Activated CD8-positive, alpha-beta memory T cell treated with anti-CD3 and anti-CD28 coated beads, Interleukin-2, amount 50 U/mL, for 4 hours (primary cell): ENCODE data around the gene TRIM39.
"Not testable (repeated sequence)": the region's sequence is repeated elsewhere in the genome, so short reads cannot be mapped to it uniquely, and the experiment has no call there.

ENCODE experiments used
- DNase-seq: peaks from one replicate; pipeline ENCODE4 v3.0.0-alpha.2; 2020

TRIM39 gene

DNA sequence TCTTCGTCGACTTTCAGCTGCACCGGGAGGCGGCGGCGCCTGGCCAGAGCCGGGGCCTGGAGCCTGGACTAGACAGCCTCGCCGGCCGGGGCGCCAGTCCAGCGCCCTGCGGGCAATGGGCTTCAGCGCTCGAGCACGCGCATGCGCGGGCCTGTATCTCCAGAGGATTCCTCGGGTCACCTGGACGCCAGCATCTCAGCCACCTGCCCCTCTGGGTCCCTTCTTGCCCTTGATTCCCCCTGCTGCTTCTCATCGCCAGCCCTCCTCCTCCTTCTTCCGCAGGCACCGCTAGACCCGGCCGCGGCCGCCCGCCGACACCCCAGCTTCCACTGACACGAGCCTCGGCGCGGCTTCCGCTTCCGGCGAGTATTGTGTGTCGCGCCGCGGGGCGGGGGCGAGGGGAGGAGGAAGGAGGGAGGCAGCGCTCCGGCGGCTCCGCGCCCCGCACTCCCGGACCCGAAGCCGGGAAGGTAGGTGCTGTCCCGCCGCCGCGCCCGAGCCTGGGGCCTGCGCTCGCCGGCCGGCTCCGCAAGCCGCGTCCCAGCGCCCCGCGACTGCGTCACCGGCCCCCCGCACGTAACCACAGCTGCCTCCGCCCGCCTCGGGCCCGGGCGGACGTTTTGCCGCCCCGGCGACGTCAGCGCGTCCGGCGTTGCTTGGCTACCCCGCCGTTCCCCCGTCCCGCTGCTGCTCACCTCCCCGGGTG lies at the start of gene TRIM39:
Gene TRIM39, plus strand, starts transcription at position 402 of the 706 bp plus-strand sequence. CDS start 2,391 bp downstream, outside the sequence.
- DNase-seq: peak; percentile 88

DNA sequence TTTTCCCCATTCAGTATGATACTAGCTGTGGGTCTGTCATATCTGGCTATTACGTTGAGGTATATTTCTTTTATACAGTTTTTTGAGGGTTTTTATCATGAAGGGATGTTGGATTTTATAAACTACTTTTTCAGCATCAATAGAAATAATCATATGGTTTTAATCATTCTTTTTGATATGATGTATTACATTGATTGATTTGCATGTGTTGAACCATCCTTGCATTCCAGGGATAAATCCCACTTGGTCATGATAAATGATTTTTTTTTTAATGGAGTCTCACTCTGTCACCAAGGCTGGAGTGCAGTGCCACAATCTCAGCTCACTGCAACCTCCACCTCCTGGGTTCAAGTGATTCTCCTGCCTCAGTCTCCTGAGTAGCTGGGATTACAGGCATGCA lies 45.7 kb upstream of the TRIM39 start:
- not testable (repeated sequence) for DNase-seq

GRCh38 chr6:30282522-30282921 lies 44.2 kb upstream of the TRIM39 start:
- no peak for DNase-seq

- no peak for DNase-seq
Measured at GRCh38 chr6:30283761-30284160, 43.0 kb upstream of the TRIM39 start.

DNA sequence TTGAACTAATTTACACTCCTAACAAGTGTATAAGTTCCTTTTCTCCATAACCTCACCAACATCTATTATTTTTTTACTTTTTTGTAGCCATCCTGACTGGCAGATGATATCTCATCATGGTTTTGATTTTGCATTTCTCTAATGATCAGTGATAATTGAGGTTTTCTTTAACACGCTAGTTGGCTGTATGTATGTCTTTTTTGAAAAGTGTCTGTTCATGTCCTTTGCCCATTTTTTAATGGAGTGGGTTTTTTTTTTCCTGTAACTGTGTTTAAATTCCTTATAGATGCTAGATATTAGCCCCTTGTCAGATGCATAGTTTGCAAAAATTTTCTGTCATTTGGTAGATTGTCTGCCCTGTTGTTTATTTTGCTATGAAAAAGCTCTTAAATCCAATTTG lies 39.6 kb upstream of the TRIM39 start:
- no peak for DNase-seq

DNA sequence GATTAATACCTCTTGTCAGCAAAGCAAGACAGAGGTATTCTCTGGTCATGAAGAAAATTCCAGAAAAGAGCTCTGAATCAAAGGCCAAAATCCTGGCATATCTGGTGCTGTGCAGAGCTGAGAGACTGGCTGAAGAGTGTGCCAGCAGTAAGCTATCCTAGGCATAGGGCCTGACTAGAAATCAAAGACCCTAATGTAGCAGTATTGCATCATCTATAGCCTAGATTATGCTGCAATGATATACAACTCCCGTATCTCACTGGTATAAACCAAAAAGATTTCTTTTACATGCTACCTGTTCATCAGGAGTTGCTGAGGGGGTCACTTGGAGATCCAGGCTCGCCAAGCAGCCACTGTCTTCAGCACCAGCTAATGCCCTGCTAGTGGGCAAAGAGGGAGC lies 30.9 kb upstream of the TRIM39 start:
- DNase-seq: no peak

DNA sequence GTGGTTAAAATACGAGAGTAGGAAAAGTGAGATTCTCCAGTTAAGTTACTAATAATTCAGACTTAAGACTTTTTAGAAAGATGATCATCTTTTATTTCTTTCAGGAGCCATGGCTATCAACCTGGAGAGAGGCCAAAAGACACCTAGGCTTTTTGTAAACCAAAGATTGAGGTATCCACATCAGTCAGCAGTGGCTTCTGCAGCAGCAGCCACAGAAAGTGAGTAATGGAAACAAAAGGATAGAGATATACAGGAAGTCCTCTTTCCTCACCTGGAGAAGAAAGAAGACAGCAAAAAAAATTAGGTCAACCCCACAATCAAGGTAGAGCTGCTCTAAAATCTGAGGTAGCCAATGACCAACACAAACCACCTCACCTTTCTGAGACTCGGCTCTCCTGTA lies 22.7 kb upstream of the TRIM39 start:
- no peak for DNase-seq

GRCh38 chr6:30311101-30311500 lies 15.6 kb upstream of the TRIM39 start:
- no peak for DNase-seq

DNA sequence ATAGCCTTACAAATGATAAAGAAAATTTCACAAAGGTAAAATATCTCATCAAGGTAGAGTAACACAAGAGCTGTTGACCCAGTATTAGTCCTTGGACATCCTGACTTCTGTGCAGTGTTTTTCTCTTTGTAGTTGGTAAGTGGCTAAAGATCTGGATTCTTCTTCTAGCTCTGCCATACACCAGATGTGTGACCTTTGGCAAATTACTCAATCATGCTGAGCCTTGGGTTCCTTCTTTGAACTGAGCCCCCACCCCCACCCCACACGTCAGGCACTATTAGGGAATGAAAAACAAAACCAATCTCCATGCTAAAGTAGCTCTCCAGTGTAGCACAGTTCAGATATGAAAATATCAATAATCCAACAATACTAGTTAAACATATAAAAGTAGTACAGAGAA lies 15.1 kb upstream of the TRIM39 start:
- DNase-seq: no peak

DNA sequence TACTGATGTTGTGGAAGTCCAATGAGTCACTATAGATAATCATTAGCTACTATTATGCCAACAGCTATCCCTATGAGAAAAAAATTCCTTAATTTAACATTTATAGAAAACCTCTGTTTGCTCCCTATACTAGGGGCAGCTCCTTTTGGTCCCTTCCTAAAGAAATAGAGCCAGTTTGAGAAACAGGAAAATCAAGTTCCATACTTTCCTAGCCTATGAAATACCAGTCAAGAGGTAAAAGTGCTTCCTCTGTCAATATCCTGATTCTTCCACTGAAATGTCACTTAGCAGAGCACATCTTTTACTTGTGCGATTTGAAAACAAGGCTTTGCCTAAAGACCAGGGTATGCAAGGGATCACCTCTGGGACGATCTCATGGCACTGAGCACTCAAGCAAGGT lies 14.5 kb upstream of the TRIM39 start:
- DNase-seq: no peak

DNA sequence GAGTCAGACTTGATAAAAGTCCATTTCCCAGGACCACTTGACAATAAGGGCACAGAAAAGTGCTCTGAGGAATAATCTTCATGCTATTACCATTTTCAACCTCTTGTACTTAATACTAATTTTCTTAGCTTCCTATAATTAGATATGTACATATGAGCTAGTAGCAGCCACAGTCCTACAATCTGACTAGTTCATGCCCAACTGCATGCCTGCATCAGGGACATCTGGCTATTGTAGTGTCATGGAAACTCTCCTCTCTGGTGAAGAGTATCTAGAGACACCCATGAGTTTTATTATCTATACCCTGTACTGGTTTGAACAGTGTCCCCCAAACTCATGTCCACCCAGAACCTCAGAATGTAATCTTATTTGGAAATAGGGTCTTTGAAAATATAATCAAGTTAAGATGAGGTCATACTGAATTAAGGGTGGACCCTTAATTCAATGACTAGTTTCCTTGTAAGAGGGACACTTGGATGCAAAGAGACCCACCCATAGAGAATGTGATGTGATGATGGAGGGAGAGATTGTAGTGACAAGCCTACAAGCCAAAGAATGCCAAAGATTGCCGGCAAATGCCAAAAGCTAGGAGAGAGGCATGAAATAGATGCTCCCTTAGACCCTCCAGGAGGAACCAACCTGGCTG lies 13.9 kb upstream of the TRIM39 start:
- no peak for DNase-seq

DNA sequence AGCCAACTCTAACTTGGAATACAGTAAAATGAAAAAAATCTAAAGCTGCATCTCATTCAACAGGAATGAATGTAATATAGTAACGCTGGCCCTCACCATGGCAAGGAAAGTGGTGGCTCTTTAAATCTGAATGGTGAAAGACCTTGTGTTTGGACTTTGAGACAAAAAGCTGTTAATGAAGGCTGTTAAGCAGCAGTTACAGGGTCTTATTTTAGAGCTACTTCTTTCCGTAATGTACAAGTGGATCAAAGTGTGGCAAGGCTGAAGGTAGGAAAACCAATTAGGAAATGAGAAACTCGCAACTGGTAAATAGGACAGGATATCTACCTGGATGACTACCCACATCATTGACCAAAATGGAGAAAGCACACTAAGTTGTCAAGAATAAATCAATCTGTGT lies 11.6 kb upstream of the TRIM39 start:
- no peak for DNase-seq

DNA sequence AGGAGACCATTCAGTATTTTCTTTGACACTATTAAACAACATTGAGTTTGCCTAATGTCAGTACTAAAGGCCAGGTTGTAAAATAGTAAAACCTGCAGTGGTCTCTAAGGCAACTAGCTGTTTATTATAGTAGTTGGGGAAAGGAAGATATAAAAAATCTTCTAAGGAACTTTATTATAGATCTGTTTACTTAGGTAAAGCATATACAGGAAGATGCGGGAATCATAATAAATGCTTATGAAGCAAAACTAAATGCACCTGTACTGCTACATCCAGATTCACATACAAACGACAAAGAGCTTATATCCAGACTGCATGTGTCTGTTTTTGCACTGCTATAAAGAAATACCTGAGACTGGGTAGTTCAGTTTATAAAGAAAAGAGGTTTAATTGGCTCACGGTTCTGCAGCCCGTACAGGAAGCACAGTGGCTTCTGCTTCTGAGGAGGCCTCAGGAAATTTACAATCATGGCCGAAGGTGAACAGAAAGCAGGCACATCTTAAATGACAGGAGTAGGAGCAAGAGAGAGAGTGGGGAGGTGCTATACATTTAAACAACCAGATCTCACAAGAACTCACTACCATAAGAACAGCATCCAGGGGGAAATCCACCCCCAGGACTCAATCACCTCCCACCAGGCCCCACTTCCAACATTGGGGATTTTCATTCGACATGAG lies 8.7 kb upstream of the TRIM39 start:
- no peak for DNase-seq

GRCh38 chr6:30319146-30319835 lies 7.4 kb upstream of the TRIM39 start:
- no peak for DNase-seq

- no peak for DNase-seq
Measured at GRCh38 chr6:30321692-30322388, 4.9 kb upstream of the TRIM39 start.

DNA sequence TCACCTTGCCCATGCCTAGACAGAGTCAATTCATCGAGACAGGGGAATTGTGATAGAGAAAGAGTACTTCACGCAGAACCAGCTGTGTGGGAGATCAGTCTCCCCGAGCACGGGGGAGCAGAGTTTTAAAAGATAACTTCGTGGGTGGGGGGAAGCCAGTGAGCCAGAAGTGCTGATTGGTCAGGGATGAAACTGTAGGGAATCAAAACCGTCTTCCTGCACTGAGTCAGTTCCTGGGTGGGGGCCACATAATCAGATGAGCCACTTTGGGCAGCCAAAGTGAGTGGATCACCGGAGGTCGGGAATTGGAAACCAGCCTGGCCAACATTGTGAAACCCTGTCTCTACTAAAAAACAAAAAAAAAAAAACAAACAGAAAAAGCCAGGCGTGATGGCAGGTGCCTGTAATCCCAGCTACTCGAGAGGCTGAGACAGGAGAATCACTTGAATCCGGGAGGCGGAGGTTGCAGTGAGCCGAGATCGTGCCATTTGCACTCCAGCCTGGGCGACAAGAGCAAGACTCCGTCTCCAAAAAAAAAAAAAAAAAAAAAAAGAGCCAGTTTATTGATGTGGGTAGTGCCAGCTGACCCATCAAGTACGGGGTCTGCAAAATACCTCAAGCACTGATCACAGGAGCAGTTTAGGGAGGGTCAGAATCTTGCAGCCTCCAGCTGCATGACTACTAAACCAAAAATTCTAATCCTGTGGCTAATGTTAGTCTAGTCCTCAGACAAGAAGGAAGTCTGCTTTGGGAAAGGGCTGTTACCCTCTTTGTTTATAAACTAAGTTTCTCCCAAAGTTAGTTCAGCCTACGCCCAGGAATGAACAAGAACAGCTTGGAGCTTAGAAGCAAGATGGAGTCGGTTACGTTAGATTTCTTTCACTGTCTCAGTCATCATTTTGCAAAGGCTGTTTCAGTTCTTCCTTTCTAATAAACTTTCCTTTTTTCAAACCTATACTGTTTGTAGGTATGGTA lies 3.9 kb upstream of the TRIM39 start:
- peak; percentile 24 for DNase-seq

DNA sequence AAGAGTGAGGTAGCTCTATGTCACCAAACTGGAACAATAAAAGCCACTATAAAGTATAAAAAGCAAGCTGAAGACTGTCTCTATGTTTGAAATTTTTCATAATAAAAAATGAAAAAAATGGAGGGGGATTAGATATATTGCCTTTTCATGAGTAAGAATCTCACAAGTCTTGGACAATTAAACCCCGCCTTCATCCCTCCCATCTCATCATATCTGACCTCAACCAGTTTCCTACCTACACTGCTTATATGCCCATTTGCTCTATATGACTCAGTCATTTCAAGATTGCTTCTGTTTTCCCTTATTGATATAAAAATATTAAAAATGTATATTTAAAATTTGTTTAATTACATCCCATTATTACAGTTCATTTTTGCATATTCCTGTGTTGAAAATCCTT lies 2.9 kb upstream of the TRIM39 start:
- no peak for DNase-seq

- peak; percentile 79 for DNase-seq
Measured at GRCh38 chr6:30325150-30325872, 1.4 kb upstream of the TRIM39 start.

GRCh38 chr6:30325873-30326525 lies 728 bp upstream of the TRIM39 start:
- DNase-seq: peak; percentile 72

- no peak for DNase-seq
Measured at GRCh38 chr6:30327232-30327746, 562 bp downstream of the TRIM39 start.
